ENCODE measurements around the gene KIF26B.

The KIF26B gene

DNA sequence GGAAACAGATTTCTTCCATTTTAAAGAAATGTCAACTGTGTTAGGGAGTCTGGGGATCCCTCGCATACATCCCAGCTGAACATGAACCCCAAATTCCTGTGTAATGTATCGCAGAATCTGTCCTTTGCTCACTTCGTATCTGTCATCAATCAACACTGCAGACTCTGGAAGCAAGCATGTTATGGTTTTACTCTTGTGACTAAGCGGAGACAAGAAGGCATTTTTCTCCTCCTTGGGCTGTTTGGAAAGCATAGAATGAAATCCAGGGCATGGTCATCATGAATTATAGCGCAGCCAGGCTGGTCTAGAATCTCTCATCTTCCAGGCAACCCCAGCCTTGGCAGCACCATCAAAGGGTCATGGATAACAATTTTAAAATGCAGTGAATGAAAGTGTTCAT, 290.2 kb downstream of the KIF26B start:
- TF ChIP-seq, protein P1, sequence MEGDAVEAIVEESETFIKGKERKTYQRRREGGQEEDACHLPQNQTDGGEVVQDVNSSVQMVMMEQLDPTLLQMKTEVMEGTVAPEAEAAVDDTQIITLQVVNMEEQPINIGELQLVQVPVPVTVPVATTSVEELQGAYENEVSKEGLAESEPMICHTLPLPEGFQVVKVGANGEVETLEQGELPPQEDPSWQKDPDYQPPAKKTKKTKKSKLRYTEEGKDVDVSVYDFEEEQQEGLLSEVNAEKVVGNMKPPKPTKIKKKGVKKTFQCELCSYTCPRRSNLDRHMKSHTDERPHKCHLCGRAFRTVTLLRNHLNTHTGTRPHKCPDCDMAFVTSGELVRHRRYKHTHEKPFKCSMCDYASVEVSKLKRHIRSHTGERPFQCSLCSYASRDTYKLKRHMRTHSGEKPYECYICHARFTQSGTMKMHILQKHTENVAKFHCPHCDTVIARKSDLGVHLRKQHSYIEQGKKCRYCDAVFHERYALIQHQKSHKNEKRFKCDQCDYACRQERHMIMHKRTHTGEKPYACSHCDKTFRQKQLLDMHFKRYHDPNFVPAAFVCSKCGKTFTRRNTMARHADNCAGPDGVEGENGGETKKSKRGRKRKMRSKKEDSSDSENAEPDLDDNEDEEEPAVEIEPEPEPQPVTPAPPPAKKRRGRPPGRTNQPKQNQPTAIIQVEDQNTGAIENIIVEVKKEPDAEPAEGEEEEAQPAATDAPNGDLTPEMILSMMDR (IDR thresholded peaks at IDR 0.05; ENCODE audit: control insufficient read depth, insufficient read depth, low read depth, low read length, missing control alignments): no peak
- DNase-seq (ENCODE audit: low read depth): no peak
- no peak overlapping the region for H3K4me3 ChIP-seq (ENCODE audit: control insufficient read depth, low read depth, low read length)

DNA sequence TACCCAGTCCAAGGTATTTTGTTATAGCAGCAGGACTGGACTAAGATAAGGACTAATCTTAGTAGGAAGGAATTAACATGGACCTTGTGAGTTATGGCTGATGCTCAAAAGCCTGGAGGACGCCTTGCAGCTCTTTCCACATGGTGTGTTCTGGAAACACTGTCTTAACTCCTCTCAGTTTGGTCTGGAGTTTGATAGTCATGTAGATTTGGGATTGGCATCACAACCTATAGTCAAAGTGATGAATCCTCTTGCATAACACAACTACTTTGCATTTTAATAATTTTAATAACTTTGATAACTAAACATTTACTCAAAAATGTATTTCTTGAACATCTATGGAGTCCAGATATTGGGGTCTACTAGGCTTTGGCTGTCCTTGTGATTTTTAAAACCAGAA, 293.7 kb downstream of the KIF26B start:
- H3K4me3 ChIP-seq (ENCODE audit: control insufficient read depth, low read depth, low read length): no peak overlapping the region
- DNase-seq (ENCODE audit: low read depth): no peak
- TF ChIP-seq, protein P1 (IDR thresholded peaks at IDR 0.05; ENCODE audit: control insufficient read depth, insufficient read depth, low read depth, low read length, missing control alignments): no peak

DNA sequence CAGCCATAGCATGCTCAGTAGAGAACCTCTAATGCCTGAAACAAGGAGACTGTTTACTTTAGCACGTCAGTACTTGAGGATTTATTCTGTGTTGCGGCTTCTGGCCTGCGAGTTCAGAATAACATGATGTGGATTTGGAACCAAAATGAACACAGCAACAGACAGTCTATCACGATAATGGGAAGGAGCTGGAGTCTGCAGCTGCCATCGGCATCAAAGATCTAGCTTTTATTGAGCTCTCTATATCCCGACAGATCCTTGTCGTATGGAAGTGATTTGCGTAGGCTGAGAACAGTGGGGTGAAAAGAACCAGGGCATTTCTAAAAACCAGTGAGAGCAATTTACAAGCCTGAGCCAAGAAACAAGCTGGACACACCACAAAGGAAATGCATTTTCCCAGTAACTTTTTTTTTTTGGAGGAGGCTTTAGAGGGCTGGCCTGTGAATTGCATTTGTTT, 294.2 kb downstream of the KIF26B start:
- TF ChIP-seq, protein P1 (IDR thresholded peaks at IDR 0.05; ENCODE audit: control insufficient read depth, insufficient read depth, low read depth, low read length, missing control alignments): no peak
- DNase-seq (ENCODE audit: low read depth): no peak
- no peak overlapping the region for H3K4me3 ChIP-seq (ENCODE audit: control insufficient read depth, low read depth, low read length)

- TF ChIP-seq, protein P1 (IDR thresholded peaks at IDR 0.05; ENCODE audit: control insufficient read depth, insufficient read depth, low read depth, low read length, missing control alignments): no peak
- no peak for DNase-seq (ENCODE audit: low read depth)
- H3K4me3 ChIP-seq (ENCODE audit: control insufficient read depth, low read depth, low read length): no peak overlapping the region
These were observed 298.8 kb downstream of the KIF26B start for GRCh38 chr1:245453541-245453940.

GRCh38 chr1:245454051-245454450, 299.3 kb downstream of the KIF26B start:
- TF ChIP-seq, protein P1 (IDR thresholded peaks at IDR 0.05; ENCODE audit: control insufficient read depth, insufficient read depth, low read depth, low read length, missing control alignments): no peak
- H3K4me3 ChIP-seq (ENCODE audit: control insufficient read depth, low read depth, low read length): no peak overlapping the region
- DNase-seq (ENCODE audit: low read depth): no peak

DNA sequence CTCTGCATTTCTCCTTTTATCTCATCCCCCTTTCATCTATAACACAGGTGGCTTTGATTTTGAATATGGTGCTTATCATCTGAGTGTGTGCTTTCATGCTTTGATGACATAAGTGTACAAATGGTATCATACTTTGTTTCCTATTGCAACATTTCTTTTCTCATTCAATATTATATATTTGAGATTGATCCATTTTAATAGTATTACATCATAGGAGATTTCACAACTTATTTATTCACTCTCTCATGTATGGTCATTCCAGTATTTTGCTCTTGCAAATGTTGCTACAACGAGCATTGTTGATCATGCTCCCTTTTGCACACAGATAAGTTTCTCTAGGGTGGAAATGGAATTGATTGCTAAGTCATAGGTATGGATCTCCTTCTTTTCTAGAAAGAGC, 302.8 kb downstream of the KIF26B start:
- no peak for DNase-seq (ENCODE audit: low read depth)
- TF ChIP-seq, protein P1 (IDR thresholded peaks at IDR 0.05; ENCODE audit: control insufficient read depth, insufficient read depth, low read depth, low read length, missing control alignments): no peak
- H3K4me3 ChIP-seq (ENCODE audit: control insufficient read depth, low read depth, low read length): no peak overlapping the region

- TF ChIP-seq, protein P1 (IDR thresholded peaks at IDR 0.05; ENCODE audit: control insufficient read depth, insufficient read depth, low read depth, low read length, missing control alignments): no peak
These were observed 303.4 kb downstream of the KIF26B start for GRCh38 chr1:245458234-245458633.

More at GRCh38 chr1:245458234-245458633, 303.4 kb downstream of the KIF26B start:
- no peak for DNase-seq (ENCODE audit: low read depth)
- no peak overlapping the region for H3K4me3 ChIP-seq (ENCODE audit: control insufficient read depth, low read depth, low read length)

Data from AG09309 (cell line).